UCSD-AML1 (cell line): ENCODE data around the gene ACTG1.

Source experiments
- DNase-seq: peaks from one replicate; lab custom pipeline; 2025; ENCODE audit not compliant: unreplicated experiment; lab: John Stamatoyannopoulos, UW

Gene ACTG1

DNA sequence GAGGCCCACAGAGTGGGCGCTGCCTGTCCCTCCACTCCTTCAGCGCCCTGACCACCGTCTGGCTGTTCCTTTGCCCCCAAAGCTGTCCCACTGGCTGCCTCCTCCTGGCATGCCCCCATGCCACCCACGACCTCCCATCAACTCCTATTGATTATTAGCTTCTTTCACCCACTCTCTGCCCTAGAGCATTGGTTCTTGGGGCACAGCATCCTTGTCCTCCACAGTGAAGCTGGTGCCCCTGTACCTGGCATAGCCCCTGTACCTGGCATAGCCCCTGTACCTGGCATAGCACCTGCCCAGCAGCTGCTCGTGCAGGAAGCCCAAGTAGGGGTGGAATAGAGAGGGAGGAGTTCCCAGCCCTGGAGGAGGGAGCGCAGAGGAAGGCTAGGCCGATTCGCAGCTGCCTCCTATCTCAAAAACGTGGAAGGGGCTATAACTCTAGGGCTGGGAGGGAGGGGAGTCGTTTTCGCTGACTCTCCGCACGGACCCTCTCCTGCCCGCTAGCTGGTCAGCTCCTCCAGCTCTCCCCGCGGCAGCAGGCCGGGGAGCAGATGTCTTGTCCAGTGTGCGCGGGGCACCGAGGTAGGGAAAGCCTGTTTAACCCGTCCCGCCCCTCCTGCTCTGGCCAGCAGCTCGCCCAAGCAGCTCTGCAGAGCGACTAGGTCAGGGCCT, 5.7 kb upstream of the ACTG1 start:
- no peak for DNase-seq

- no peak for DNase-seq
These were observed 4.9 kb upstream of the ACTG1 start for GRCh38 chr17:81517339-81518112.

DNA sequence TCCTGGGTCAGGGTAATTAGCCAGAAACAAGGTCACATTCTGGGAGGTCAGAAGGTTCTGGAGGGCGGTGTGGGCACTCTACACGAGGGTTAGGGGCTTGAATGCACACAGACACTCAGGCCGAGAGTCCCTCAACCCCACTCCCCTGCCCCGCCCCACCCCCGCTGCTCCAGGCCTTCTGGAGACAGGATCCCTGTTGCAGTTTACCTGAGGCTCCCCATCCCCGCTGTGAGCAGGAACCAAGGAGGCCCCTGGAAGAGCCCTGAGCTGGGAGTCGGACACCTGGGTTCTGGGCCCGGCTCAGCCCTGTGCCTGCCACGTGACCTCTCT, 4.4 kb upstream of the ACTG1 start:
- DNase-seq: no peak

GRCh38 chr17:81516439-81516838, 3.8 kb upstream of the ACTG1 start:
- DNase-seq: no peak

DNA sequence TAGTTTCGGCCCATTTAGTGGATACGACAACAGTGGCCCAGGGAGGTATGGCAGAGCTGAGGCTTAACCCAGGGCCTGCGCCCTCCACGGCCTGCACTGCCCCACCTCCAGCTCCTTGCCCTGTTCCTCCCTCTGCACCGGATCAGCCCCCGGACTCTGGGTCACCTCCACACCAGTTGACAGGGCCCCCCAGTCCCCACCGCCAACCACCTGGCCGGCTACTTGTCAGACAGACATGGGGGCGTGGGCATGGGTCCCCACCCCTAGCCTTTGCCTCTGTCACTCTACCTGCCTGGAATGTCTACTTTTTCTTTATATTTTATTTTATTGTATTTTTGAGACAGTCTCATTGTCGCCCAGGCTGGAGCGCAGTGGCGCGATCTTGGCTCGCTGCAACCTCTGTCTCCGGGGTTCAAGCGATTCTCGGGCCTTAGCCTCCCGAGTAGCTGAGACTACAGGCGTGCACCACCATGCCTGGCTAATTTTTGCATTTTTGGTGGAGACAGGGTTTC, 3.0 kb upstream of the ACTG1 start:
- no peak for DNase-seq

DNA sequence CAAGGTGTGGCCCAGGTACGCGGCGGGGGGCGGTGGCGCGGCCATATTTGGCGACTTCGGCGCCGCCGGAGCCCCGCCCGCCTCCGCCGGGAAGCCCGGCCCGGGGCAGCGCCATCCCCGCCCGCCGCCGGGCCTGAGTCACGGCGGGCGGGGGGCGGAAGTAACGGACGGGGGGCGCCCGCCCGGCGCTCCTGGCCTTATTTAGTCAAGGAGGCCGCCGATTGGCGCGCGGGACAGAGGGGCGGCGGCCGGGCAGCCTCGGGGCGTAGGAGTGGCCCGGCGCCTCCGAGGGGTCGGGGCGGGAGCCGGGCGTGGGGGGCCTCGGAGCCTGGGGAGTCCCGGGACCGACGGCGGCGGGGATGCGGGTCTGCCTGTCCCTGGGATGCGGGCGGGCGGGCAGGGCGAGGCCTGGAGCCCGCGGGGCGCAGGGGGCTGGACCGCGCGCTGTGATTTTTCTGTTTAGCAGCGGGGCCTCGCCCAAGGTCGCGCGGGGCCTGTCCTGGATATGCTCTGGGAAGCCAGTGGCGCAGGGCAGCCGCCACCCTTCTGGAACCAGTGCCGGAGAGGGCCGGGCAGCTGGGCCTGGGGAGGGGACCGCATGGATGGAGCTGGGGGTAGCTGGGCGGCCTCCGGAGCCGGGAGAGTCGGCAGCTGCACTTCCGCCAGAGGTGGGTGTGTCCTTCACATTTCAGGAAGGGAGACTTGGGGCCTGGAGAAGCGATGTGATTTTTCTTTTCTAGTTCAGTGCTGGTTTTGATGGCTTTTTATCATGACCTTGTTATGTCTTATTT, 2.3 kb upstream of the ACTG1 start:
- peak; percentile 74 for DNase-seq

GRCh38 chr17:81514489-81514738, 1.8 kb upstream of the ACTG1 start:
- no peak for DNase-seq

- DNase-seq: peak; percentile 74
These were observed 1.3 kb upstream of the ACTG1 start for GRCh38 chr17:81513753-81514488.

DNA sequence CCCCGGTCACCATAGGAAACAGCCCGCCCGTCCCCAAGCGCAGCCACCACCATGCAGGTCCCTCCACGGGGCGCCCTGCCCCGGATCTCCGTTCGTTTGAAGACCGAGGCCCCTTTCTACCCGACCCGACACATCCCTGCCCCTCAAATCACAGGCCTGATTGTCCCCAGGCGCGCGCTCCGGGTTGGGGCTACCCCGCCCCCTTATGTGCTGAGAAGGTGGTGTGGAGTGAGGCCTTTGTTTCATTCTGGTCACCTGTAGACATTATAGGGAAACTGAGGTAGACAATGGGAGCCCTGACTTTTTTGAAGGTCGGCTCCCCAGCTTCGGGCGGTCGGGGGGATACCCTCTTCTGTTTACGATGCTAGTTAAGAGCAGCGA, 763 bp upstream of the ACTG1 start:
- DNase-seq: peak; percentile 71

- DNase-seq: no peak
These were observed 616 bp downstream of the ACTG1 start for GRCh38 chr17:81511804-81512561.

GRCh38 chr17:81511554-81511803, 1.1 kb downstream of the ACTG1 start:
- DNase-seq: no peak

- DNase-seq: no peak
These were observed 1.6 kb downstream of the ACTG1 start for GRCh38 chr17:81510785-81511553.

GRCh38 chr17:81509972-81510784, 2.4 kb downstream of the ACTG1 start:
- DNase-seq: no peak

GRCh38 chr17:81509207-81509971, 3.2 kb downstream of the ACTG1 start:
- no peak for DNase-seq

DNA sequence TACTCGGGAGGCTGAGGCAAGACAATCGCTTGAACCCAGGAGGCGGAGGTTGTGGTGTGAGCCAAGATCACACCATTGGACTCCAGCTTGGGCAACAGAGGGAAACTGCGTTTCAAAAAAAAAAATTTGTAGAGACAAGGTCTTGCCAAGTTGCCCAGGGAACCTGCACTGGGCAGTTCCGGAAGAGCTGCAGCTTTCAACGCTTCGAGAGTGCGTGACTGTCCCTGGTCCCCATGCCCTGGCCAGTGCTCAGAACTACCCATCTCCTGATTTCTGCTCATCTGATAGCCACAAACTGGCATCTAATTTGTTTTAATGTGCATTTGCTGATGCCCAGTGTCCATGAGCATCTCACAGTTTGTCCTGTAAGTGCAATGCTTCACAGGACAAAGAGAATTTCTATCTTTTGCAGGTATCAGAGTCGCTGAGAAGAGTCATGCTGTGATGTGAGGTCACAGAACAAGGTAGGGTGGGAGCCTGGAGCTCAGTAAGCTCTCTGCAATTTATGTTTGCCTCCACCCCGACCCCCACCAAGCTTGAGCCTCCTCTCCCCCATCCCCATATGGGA, 3.9 kb downstream of the ACTG1 start:
- DNase-seq: no peak

- DNase-seq: no peak
These were observed 9.0 kb downstream of the ACTG1 start for GRCh38 chr17:81503619-81504018.

DNA sequence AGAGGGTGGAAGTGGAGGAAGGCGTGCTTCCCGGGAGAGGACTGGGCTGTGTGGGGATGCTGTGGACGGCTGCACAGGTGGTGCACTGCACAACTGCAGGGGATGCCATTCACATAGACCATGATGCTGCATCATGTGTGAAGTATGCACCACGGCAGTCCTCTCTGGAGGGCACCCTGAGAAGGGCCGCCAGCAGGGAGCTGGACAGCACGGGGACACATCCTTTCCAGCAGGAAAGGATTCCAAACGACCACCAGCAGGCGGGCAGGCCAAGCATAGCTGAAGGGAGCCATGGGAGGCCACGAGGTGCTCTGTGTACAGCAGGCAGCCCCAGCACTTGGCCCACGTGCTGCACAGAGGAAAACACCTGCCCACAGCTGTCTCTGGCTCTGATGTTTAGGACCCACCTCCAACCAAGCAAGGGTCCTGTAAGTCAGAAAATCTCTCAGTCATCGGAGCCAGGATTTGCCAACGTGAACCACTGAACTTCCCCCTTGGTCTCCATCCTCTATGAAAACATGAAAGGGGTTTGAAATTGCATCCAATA, 10.1 kb downstream of the ACTG1 start:
- DNase-seq: no peak

- DNase-seq: no peak
These were observed 12.6 kb downstream of the ACTG1 start for GRCh38 chr17:81500047-81500446.
